GM12878 (cell line): ENCODE measurements around the gene MCM5. TPM values are rescaled to one million over a fixed set of nuclear protein-coding genes. Genes with fewer than 3 reads are reported as not detected.

Experiments
- ATAC-seq: fragments of 200-7000 bp; cut with Tn5 transposase; 3 replicates; pipeline ENCODE4 v1.9.1; 2020; ENCODE audit warnings: mild to moderate bottlenecking, moderate library complexity
- BruUV-seq: library from RNA; stranded (reverse); fragments of 400-500 nt; replicated peaks from 2 replicates; lab custom pipeline; 2021; lab: Mats Ljungman, UMichigan
- CTCF ChIA-PET: fragments of 300-600 bp; sonication (Branson Sonifier 250); formaldehyde crosslinking; extraction: SDS; loops from one replicate; lab custom pipeline; 2021; ENCODE audit warnings: inconsistent platforms; lab: Yijun Ruan, JAX
- POLR2A ChIA-PET: fragments of 350-600 bp; formaldehyde crosslinking; extraction: SDS; loops from one replicate; lab custom pipeline; 2021; ENCODE audit warnings: inconsistent platforms; lab: Charles Lee
- RAD21 ChIA-PET: fragments of 300-600 bp; sonication (Branson Sonifier 250); formaldehyde crosslinking; loops from one replicate; lab custom pipeline; 2023; ENCODE audit warnings: antibody characterized with exemption; ENCODE audit not compliant: unreplicated experiment; lab: Charles Lee
- SMC1A ChIA-PET: fragments of 300-600 bp; sonication (Branson Sonifier 250); formaldehyde crosslinking; loops from one replicate; lab custom pipeline; 2023; ENCODE audit not compliant: unreplicated experiment, uncharacterized antibody; lab: Charles Lee
- DNase-seq: peaks from one replicate; pipeline ENCODE4 v3.0.0-alpha.2; 2011; ENCODE audit warnings: low read depth, low spot score
- FAIRE-seq: peaks from 3 replicates; lab custom pipeline; 2011; peaks lifted over from hg19 to GRCh38; lab: Jason Lieb, UNC
- H2AFZ ChIP-seq: 2 replicates; pipeline ENCODE4 v1.6.0; 2011; ENCODE audit warnings: low read depth, low read length, control low read depth; ENCODE audit not compliant: control insufficient read depth
- H3K27ac ChIP-seq: 2 replicates; pipeline ENCODE4 v1.5.1; 2011; ENCODE audit warnings: control low read depth; ENCODE audit not compliant: control insufficient read depth, insufficient read depth
- H3K27me3 ChIP-seq, 2 experiments: replicated peaks in 1 of 2; 2 replicates each; pipeline versions ENCODE4 v1.6.0 to v1.6.1; 2011; ENCODE audit warnings: low read length in 1 of 2; ENCODE audit not compliant: control insufficient read depth in 2 of 2, insufficient read depth in 2 of 2
- H3K36me3 ChIP-seq, 2 experiments: 2 replicates each; pipeline ENCODE4 v1.5.1; 2011; ENCODE audit warnings: low read length in 1 of 2; ENCODE audit not compliant: control insufficient read depth in 2 of 2, insufficient read depth in 2 of 2
- H3K4me1 ChIP-seq: 2 replicates; pipeline ENCODE4 v1.6.1; 2011; ENCODE audit warnings: mild to moderate bottlenecking, low read length, moderate library complexity, mixed read lengths; ENCODE audit not compliant: control insufficient read depth, insufficient read depth
- H3K4me2 ChIP-seq: 2 replicates; pipeline ENCODE4 v1.6.0; 2011; ENCODE audit warnings: control low read depth; ENCODE audit not compliant: control insufficient read depth, insufficient read depth
- H3K4me3 ChIP-seq: fragments of 200-600 bp; sonication (generic); 2 replicates; pipeline ENCODE4 v1.5.1; 2016
- H3K79me2 ChIP-seq: 2 replicates; pipeline ENCODE4 v1.6.0; 2011; ENCODE audit warnings: low read length; ENCODE audit not compliant: control insufficient read depth, insufficient read depth
- H3K9ac ChIP-seq: 2 replicates; pipeline ENCODE4 v1.8.0; 2011; ENCODE audit warnings: low read length, control low read depth, mixed read lengths; ENCODE audit not compliant: control insufficient read depth, insufficient read depth
- H3K9me3 ChIP-seq: replicated peaks from 3 replicates; pipeline ENCODE4 v1.5.1; 2011; ENCODE audit warnings: mild to moderate bottlenecking, low read length; ENCODE audit not compliant: control insufficient read depth, insufficient read depth
- H4K20me1 ChIP-seq: 2 replicates; pipeline ENCODE4 v1.6.0; 2011; ENCODE audit not compliant: control insufficient read depth, insufficient read depth
- ATF2 ChIP-seq: IDR thresholded peaks from 2 replicates; pipeline ENCODE4 v1.6.1; 2012; ENCODE audit warnings: low read length, inconsistent platforms
- CBX3 ChIP-seq: fragments of 200-600 bp; sonication (generic); IDR thresholded peaks from 2 replicates; pipeline ENCODE4 v1.6.1; 2016; ENCODE audit warnings: low read depth, borderline replicate concordance
- CTCF ChIP-seq, 3 experiments: IDR thresholded peaks in 2 of 3; conservative IDR thresholded peaks in 1 of 3; 2 replicates each; pipeline ENCODE4 v1.5.1; 2011; ENCODE audit warnings: low read depth in 3 of 3, low read length in 3 of 3, mild to moderate bottlenecking in 3 of 3, control low read depth in 2 of 3, moderate library complexity in 2 of 3, inconsistent platforms in 1 of 3, mixed read lengths in 1 of 3; ENCODE audit not compliant: control insufficient read depth in 2 of 3, insufficient read depth in 1 of 3; ENCODE audit errors: extremely low read depth in 1 of 3
- IRF3 ChIP-seq: fragments of 450-650 bp; IDR thresholded peaks from 2 replicates; pipeline ENCODE4 v1.6.1; 2014; ENCODE audit warnings: mild to moderate bottlenecking
- IRF4 ChIP-seq: IDR thresholded peaks from 2 replicates; pipeline ENCODE4 v1.6.1; 2011; ENCODE audit warnings: low read depth, low read length
- KLF5 ChIP-seq: fragments of 450-650 bp; IDR thresholded peaks from 2 replicates; pipeline ENCODE4 v1.6.1; 2014; ENCODE audit warnings: mild to moderate bottlenecking; ENCODE audit not compliant: partially characterized antibody
- MYC ChIP-seq: IDR thresholded peaks from 2 replicates; pipeline ENCODE4 v1.6.1; 2011; ENCODE audit warnings: mild to moderate bottlenecking, low read length, moderate library complexity, inconsistent platforms; ENCODE audit not compliant: insufficient read depth, insufficient replicate concordance, insufficient read length, severe bottlenecking
- PAX8 ChIP-seq: fragments of 450-650 bp; IDR thresholded peaks from 2 replicates; pipeline ENCODE4 v1.6.1; 2017; ENCODE audit warnings: mild to moderate bottlenecking, moderate library complexity
- RUNX3 ChIP-seq: IDR thresholded peaks from 2 replicates; pipeline ENCODE4 v1.6.1; 2012; ENCODE audit warnings: low read length, inconsistent platforms
- SMAD1 ChIP-seq: fragments of 450-650 bp; IDR thresholded peaks from 2 replicates; pipeline ENCODE4 v1.6.1; 2018; ENCODE audit warnings: mild to moderate bottlenecking, low read depth; ENCODE audit not compliant: partially characterized antibody
- SP1 ChIP-seq: IDR thresholded peaks from one replicate; pipeline ENCODE4 v1.6.1; 2011; ENCODE audit warnings: low read depth, low read length
- SPI1 ChIP-seq: IDR thresholded peaks from 2 replicates; pipeline ENCODE4 v1.6.1; 2011; ENCODE audit warnings: low read depth, mild to moderate bottlenecking, low read length, moderate library complexity, borderline replicate concordance; ENCODE audit not compliant: insufficient read depth
- TAF1 ChIP-seq: IDR thresholded peaks from 2 replicates; pipeline ENCODE4 v1.6.1; 2011; ENCODE audit warnings: mild to moderate bottlenecking, low read depth, low read length, borderline replicate concordance
- WGBS: methylation state at CpG from one replicate; pipeline ENCODE4 v1.1.6; 2016; ENCODE audit warnings: low lambda C conversion rate; ENCODE audit not compliant: insufficient replicate concordance, insufficient coverage; ENCODE audit errors: missing lambda C conversion rate; 5-methylcytosine and 5-hydroxymethylcytosine counted together
- in situ Hi-C: fragments of 300-500 bp; cut with MboI; formaldehyde crosslinking; loops from 9 replicates; pipeline ENCODE4 v1.14.3; 2018; ENCODE audit warnings: mixed read lengths
- intact Hi-C: fragments of 100-400 bp; cut with micrococcal nuclease; formaldehyde crosslinking; loops from one replicate; pipeline ENCODE4 v1.14.2; 2022; ENCODE audit not compliant: unreplicated experiment
- polyA plus RNA-seq, 11 experiments: library from polyadenylated mRNA; depleted of rRNA in 4 of 11; unstranded in 6 of 11; stranded (reverse) in 5 of 11; fragments of >200 nt; fragmentation: Nextera tagmentation in 4 of 11; fragmentation: Illumina TruSeq in 1 of 11; extraction: Ambion mirVana in 4 of 11; extraction: Trizol in 1 of 11; gene quantifications; 1 replicate in 1 of 11; 2 replicates in 10 of 11; pipeline versions ENCODE4 v1.2.1 to v1.2.3, GENCODE V29; 2011 to 2016; ENCODE audit warnings: inconsistent platforms in 2 of 11, missing spikeins in 2 of 11, low read depth in 1 of 11
- total RNA-seq, 4 experiments: library from RNA; depleted of rRNA in 3 of 4; stranded (reverse); fragments of >200 nt in 3 of 4; fragmentation: Illumina TruSeq in 1 of 4; extraction: Trizol in 1 of 4; gene quantifications; 2 replicates each; pipeline versions ENCODE4 v1.2.1 to v1.2.3, GENCODE V29; 2013 to 2021

The MCM5 gene
- total and polyA plus RNA-seq, 10 of the 15 experiments (the other 5 are each of a cell fraction or from before 2014, with no cell fraction given), result 14.1 to 360 (median 164) TPM

- Histone ChIP-seq H3K27ac (no peak overlapping the region), H3K79me2 (no peaks in the 10 kb centered on the region), H3K4me3 (no peak overlapping the region), H3K4me2 (no peak overlapping the region), H3K9me3 (no peaks in the 10 kb centered on the region), H3K27me3 (no peaks in the 10 kb centered on the region), H2AFZ (no peak overlapping the region), H3K4me1 (no peaks in the 10 kb centered on the region), H4K20me1 (no peaks in the 10 kb centered on the region), H3K9ac (no peak overlapping the region), H3K36me3 (peaks cover 0 to 3% of the 10 kb centered on the region in 2 experiments; a peak in 2 of 4 replicates)
- ChIA-PET POLR2A (interaction anchor here (0.7 kb wide), 1 partner anchor 295 kb away, joined by 3 read pairs; no protein-coding TSS in a partner anchor), SMC1A (no interaction called here), CTCF (interaction anchor here (0.6 to 0.7 kb wide), 3 partner anchors 12 to 159 kb away, joined by 3 read pairs; no protein-coding TSS in a partner anchor), RAD21 (no interaction called here)
- intact Hi-C loops, result no loop called here
- FAIRE-seq (no peak), DNase-seq (no peak), ATAC-seq (no peak)
- TF ChIP-seq SMAD1 (no peak), RUNX3 (no peak)
- in situ Hi-C loops, result no loop called here
- BruUV-seq, result no TSS peak
- 95% methylated on average over 5 of the region's 5 CpGs for WGBS
These were observed 55.6 kb downstream of the MCM5 start for GRCh38 chr22:35455529-35455928.

GRCh38 chr22:35456757-35457156, 56.8 kb downstream of the MCM5 start:
- Histone ChIP-seq H2AFZ (no peak overlapping the region), H3K4me2 (no peak overlapping the region), H3K27me3 (no peaks in the 10 kb centered on the region), H3K9me3 (no peaks in the 10 kb centered on the region), H3K4me3 (no peak overlapping the region), H4K20me1 (no peaks in the 10 kb centered on the region), H3K27ac (no peak overlapping the region), H3K79me2 (no peaks in the 10 kb centered on the region), H3K36me3 (no peaks in the 10 kb centered on the region; a peak in 1 of 4 replicates), H3K4me1 (no peaks in the 10 kb centered on the region), H3K9ac (no peak overlapping the region)
- ChIA-PET CTCF (no interaction called here), POLR2A (no interaction called here), RAD21 (no interaction called here), SMC1A (interaction anchor here (0.7 to 1.0 kb wide), 2 partner anchors 26 to 104 kb away, joined by 3 read pairs; no protein-coding TSS in a partner anchor)
- intact Hi-C loops (no loop called here), in situ Hi-C loops (no loop called here)
- ATAC-seq (no peak), DNase-seq (no peak), FAIRE-seq (no peak)
- BruUV-seq, result no TSS peak
- 82% methylated on average over 8 of the region's 10 CpGs for WGBS
- TF ChIP-seq MYC, result no peak
- TF ChIP-seq ATF2, result no peak
- no peak for TF ChIP-seq IRF4
- TF ChIP-seq CBX3, result no peak
- TF ChIP-seq SPI1, result no peak
- no peak for TF ChIP-seq TAF1
- TF ChIP-seq IRF3, result no peak
- no peak for TF ChIP-seq CTCF (IDR thresholded peaks at IDR 0.05 in 2 of 3, conservative IDR thresholded peaks at IDR 0.05 in 1 of 3; ENCODE audit: control insufficient read depth in 2 of 3, extremely low read depth in 1 of 3, insufficient read depth in 1 of 3, low read depth in 3 of 3, low read length in 3 of 3)
- TF ChIP-seq SP1, result no peak
- no peak for TF ChIP-seq RUNX3
- no peak for TF ChIP-seq KLF5
- no peak for TF ChIP-seq PAX8
